Stomach (tissue), 9 donors: ENCODE measurements around the gene CDH2. TPM values are rescaled to one million over a fixed set of nuclear protein-coding genes. Genes with fewer than 3 reads are reported as not detected.

Experiments used
- DNase-seq, 2 donors: peaks; one replicate each; pipeline versions ENCODE4 v3.0.0 to v3.0.0-alpha.2; 2013 to 2019
- H3K27ac ChIP-seq, 5 donors: fragments of 200-600 bp in 4 of 5; sonication (generic) in 4 of 5; one replicate each; pipeline ENCODE4 v1.5.1; 2013 to 2019; ENCODE audit warnings: mild to moderate bottlenecking in 1 of 5, moderate library complexity in 1 of 5
- H3K27me3 ChIP-seq, 3 donors: fragments of 200-600 bp; sonication (generic); one replicate each; pipeline ENCODE4 v1.5.1; 2017 to 2019; ENCODE audit warnings: mixed run types in 1 of 3
- H3K36me3 ChIP-seq, 4 donors: fragments of 200-600 bp; sonication (generic); 1 replicate in 3 of 4; 2 replicates in 1 of 4; pipeline ENCODE4 v1.5.1; 2016 to 2019
- H3K4me1 ChIP-seq, 4 donors: fragments of 200-600 bp; sonication (generic); one replicate each; pipeline ENCODE4 v1.5.1; 2016 to 2019
- H3K4me3 ChIP-seq, 4 donors: fragments of 200-600 bp; sonication (generic) in 3 of 4; one replicate each; pipeline ENCODE4 v1.5.1; 2016 to 2019; ENCODE audit warnings: mild to moderate bottlenecking in 1 of 4
- H3K9me3 ChIP-seq, 4 donors: fragments of 200-600 bp; sonication (generic); one replicate each; pipeline ENCODE4 v1.5.1; 2016 to 2019
- CTCF ChIP-seq, 7 experiments: fragments of 450-650 bp in 4 of 7; fragments of 200-600 bp in 3 of 7; sonication (generic) in 3 of 7; IDR thresholded peaks; one replicate each; pipeline ENCODE4 v1.5.1; 2016 to 2019; ENCODE audit warnings: antibody characterized with exemption in 7 of 7, control low read depth in 2 of 7, mild to moderate bottlenecking in 1 of 7
- EP300 ChIP-seq: sonication (generic); formaldehyde crosslinking; IDR thresholded peaks from one replicate; pipeline ENCODE4 v1.6.1; 2017; ENCODE audit warnings: antibody characterized with exemption
- POLR2A ChIP-seq, 4 donors: fragments of 450-650 bp; IDR thresholded peaks; one replicate each; pipeline ENCODE4 v1.6.1; 2016; ENCODE audit warnings: antibody characterized with exemption in 4 of 4, control low read depth in 2 of 4, mild to moderate bottlenecking in 1 of 4, moderate library complexity in 1 of 4
- POLR2AphosphoS5 ChIP-seq, 3 donors: sonication (generic); formaldehyde crosslinking; IDR thresholded peaks; one replicate each; pipeline ENCODE4 v1.6.1; 2016; ENCODE audit warnings: antibody characterized with exemption in 3 of 3
- WGBS, 5 donors: extraction: QIAGEN DNeasy Blood & Tissue Kit in 3 of 5; methylation state at CpG; one replicate each; pipeline versions ENCODE4 v1.1.5 to v1.1.7; 2013 to 2018; 5-methylcytosine and 5-hydroxymethylcytosine counted together
- intact Hi-C: fragments of 100-400 bp; cut with DNase I; formaldehyde crosslinking; loops from one replicate; pipeline ENCODE4 v1.15.1; 2023; ENCODE audit warnings: low total_unique reads
- polyA plus RNA-seq, 3 donors: library from polyadenylated mRNA; stranded (reverse); fragments of 200-250 nt; gene quantifications; one replicate each; pipeline ENCODE4 v1.2.3, GENCODE V29; 2013
- total RNA-seq, 5 donors: library from RNA; depleted of rRNA; stranded (reverse); fragments of >200 nt; gene quantifications; one replicate each; pipeline versions ENCODE4 v1.1.0 to v1.2.3, GENCODE V29; 2014 to 2016
- donor health status: healthy with polysubstance abuse.
- donor health status: Bipolar disorder and iron deficiency.
- donor health status: healthy.

CDH2 gene
- total and polyA plus RNA-seq, 8 donors: 0.58 to 21.9 (median 5.7) TPM

DNA sequence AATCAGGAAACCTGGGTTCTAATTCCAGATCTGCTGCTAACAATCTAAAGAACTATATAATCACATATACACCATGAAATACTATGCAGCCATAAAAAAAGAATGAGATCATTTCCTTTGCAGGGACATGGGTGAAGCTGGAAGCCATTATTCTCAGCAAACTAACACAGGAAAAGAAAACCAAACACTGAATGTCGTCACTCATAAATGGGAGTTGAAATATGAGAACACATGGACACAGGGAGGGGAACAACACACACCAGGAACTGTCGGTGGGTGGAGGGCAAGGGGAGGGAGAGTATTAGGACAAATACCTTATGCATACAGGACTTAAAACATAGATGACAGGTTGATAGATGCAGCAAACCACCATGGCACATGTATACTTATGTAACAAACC lies 33.2 kb downstream of the CDH2 start:
- H3K9me3 ChIP-seq: no peaks in the 10 kb centered on the region
- no peaks in the 10 kb centered on the region for H3K36me3 ChIP-seq
- H3K4me3 ChIP-seq: no peak overlapping the region
- H3K27ac ChIP-seq: no peak overlapping the region
- intact Hi-C loops: no loop called here
- DNase-seq: no peak
- H3K4me1 ChIP-seq: peaks cover 0 to 8% (median 0%) of the 10 kb centered on the region in 4 donors
- 44 to 73% (median 46%) methylated on average over 2 of the region's 2 CpGs for WGBS, 5 donors
- no peaks in the 10 kb centered on the region for H3K27me3 ChIP-seq
- TF ChIP-seq POLR2AphosphoS5 (IDR thresholded peaks at IDR 0.05): no peak
- no peak for TF ChIP-seq POLR2A (IDR thresholded peaks at IDR 0.05)
- no peak for TF ChIP-seq CTCF (IDR thresholded peaks at IDR 0.05)
- TF ChIP-seq EP300: no peak

DNA sequence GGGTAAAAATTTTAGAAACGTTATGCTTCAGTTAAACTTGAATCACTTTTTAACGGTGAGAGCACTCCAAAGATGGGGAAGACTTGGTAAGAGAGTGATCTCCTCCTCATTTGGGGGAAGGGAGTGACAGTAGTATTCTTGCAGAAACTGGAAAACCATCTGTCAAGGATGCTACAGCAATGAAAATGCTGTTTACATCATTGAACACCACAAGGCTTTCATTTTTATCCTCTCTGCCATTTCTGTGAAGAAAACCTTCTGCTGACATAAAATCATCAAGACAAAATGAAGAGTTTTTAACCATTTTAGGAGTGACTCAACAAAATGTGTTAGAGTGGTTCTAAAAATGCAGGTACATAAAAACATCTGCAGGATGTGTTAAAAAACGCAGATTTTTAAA lies 38.1 kb downstream of the CDH2 start:
- WGBS, 5 donors: 82 to 88% (median 87%) methylated on average over 3 of the region's 3 CpGs
- Histone ChIP-seq H3K36me3 (no peaks in the 10 kb centered on the region), H3K27ac (no peak overlapping the region), H3K4me3 (no peak overlapping the region), H3K9me3 (no peaks in the 10 kb centered on the region), H3K27me3 (no peaks in the 10 kb centered on the region), H3K4me1 (no peaks in the 10 kb centered on the region)
- TF ChIP-seq POLR2A (IDR thresholded peaks at IDR 0.05): no peak
- TF ChIP-seq EP300: no peak
- no peak for TF ChIP-seq CTCF (IDR thresholded peaks at IDR 0.05)
- no peak for TF ChIP-seq POLR2AphosphoS5 (IDR thresholded peaks at IDR 0.05)
- intact Hi-C loops: no loop called here
- no peak for DNase-seq

DNA sequence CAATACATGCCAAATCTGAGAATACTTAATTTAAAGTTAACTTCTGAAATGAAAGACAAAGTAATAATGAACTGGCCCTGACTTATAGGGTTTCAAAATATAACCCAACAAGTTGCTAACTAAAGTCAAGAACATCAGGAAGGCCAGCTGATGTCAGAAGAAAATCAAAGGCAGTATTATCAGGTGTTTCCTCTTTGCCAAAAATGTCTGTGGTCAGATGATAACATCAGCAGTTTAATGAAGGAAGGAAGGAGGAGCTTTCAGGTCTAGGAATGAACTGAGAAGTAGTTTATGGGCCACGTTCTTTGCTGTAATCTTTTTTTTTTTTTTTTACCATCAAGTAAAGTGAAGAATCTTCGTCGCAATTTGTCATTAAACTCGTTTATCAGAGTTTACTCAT lies 40.9 kb downstream of the CDH2 start:
- no peak for TF ChIP-seq POLR2A (IDR thresholded peaks at IDR 0.05)
- H3K27ac ChIP-seq: no peak overlapping the region
- no peaks in the 10 kb centered on the region for H3K36me3 ChIP-seq
- H3K27me3 ChIP-seq: no peaks in the 10 kb centered on the region
- H3K4me1 ChIP-seq: no peaks in the 10 kb centered on the region
- DNase-seq: no peak
- H3K9me3 ChIP-seq: no peaks in the 10 kb centered on the region
- intact Hi-C loops: no loop called here
- no peak overlapping the region for H3K4me3 ChIP-seq
- WGBS, 5 donors: 48 to 64% (median 57%) methylated on average over 4 of the region's 4 CpGs

- intact Hi-C loops: no loop called here
- Histone ChIP-seq H3K27ac (no peak overlapping the region), H3K27me3 (no peaks in the 10 kb centered on the region), H3K4me1 (no peaks in the 10 kb centered on the region), H3K36me3 (no peaks in the 10 kb centered on the region), H3K9me3 (no peaks in the 10 kb centered on the region), H3K4me3 (no peak overlapping the region)
- 92 to 97% (median 94%) methylated on average over 7 of the region's 7 CpGs for WGBS, 5 donors
- DNase-seq: no peak
- TF ChIP-seq EP300: no peak
- no peak for TF ChIP-seq POLR2A (IDR thresholded peaks at IDR 0.05)
- no peak for TF ChIP-seq CTCF (IDR thresholded peaks at IDR 0.05)
- no peak for TF ChIP-seq POLR2AphosphoS5 (IDR thresholded peaks at IDR 0.05)
Observed at GRCh38 chr18:28134774-28135173, 42.2 kb downstream of the CDH2 start.

DNA sequence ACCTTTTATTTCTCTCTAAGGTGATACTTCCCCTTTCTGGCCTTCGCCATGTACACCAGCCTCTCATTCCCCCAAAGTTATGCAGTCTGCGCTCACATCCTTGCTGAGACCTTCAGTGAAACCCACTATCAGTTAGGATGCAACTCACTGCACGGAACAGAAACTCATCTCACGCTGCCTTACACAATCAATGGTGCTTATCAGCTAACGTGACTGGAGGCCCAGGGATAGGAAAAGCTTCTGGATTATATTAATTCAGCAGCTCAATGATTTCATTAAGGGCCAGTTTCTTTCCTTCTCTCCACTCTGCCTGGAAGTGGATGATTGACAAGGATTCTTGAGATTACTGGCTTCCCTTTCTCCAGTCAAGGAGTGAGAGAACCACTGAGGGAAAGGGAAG lies 44.8 kb downstream of the CDH2 start:
- Histone ChIP-seq H3K4me3 (no peak overlapping the region), H3K9me3 (no peaks in the 10 kb centered on the region), H3K27ac (no peak overlapping the region), H3K27me3 (no peaks in the 10 kb centered on the region), H3K36me3 (no peaks in the 10 kb centered on the region), H3K4me1 (no peaks in the 10 kb centered on the region)
- DNase-seq: no peak
- intact Hi-C loops: no loop called here
- TF ChIP-seq CTCF (IDR thresholded peaks at IDR 0.05): no peak
- TF ChIP-seq POLR2AphosphoS5 (IDR thresholded peaks at IDR 0.05): no peak
- TF ChIP-seq EP300: no peak
- TF ChIP-seq POLR2A (IDR thresholded peaks at IDR 0.05): no peak
- WGBS, 5 donors: 75 to 83% (median 76%) methylated on average over 5 of the region's 5 CpGs
